HS-27A (cell line): ENCODE data around the gene RNF167.

ENCODE experiments used
- DNase-seq: peaks from one replicate; pipeline ENCODE4 v3.0.0-alpha.2; 2012; ENCODE audit warnings: low read depth, missing footprints

The RNF167 gene

GRCh38 chr17:4939796-4940554 lies at the start of gene RNF167, which contains the start of gene SLC25A11:
Gene RNF167 (plus strand): TSS chr17:4940268. CDS start chr17:4940910, 642 bp downstream.
Gene SLC25A11 (minus strand): TSS chr17:4940046. CDS start chr17:4939910, 136 bp downstream.
- peak; percentile 94 for DNase-seq

GRCh38 chr17:4891411-4892410 lies 48.4 kb upstream of the RNF167 start:
- DNase-seq, result no peak

- no peak for DNase-seq
These were observed 47.4 kb upstream of the RNF167 start for GRCh38 chr17:4892499-4893221.

- DNase-seq, result no peak
These were observed 46.8 kb upstream of the RNF167 start for GRCh38 chr17:4893272-4893671.

- DNase-seq, result no peak
These were observed 46.1 kb upstream of the RNF167 start for GRCh38 chr17:4893721-4894560.

GRCh38 chr17:4895121-4895520 lies 44.9 kb upstream of the RNF167 start:
- DNase-seq, result no peak

GRCh38 chr17:4895657-4896331 lies 44.3 kb upstream of the RNF167 start:
- no peak for DNase-seq

GRCh38 chr17:4896332-4897197 lies 43.5 kb upstream of the RNF167 start:
- no peak for DNase-seq

GRCh38 chr17:4897198-4897687 lies 42.8 kb upstream of the RNF167 start:
- DNase-seq, result no peak

GRCh38 chr17:4897785-4898184 lies 42.3 kb upstream of the RNF167 start:
- DNase-seq, result no peak

- DNase-seq, result no peak
These were observed 41.7 kb upstream of the RNF167 start for GRCh38 chr17:4898351-4898750.

GRCh38 chr17:4898927-4899326 lies 41.1 kb upstream of the RNF167 start:
- DNase-seq, result no peak

GRCh38 chr17:4899341-4900230 lies 40.5 kb upstream of the RNF167 start, which contains the start of gene C17orf107:
Gene C17orf107 (plus strand): TSS chr17:4899536. CDS start chr17:4899763, 227 bp downstream.
- DNase-seq, result no peak

GRCh38 chr17:4900231-4901107 lies 39.6 kb upstream of the RNF167 start:
- no peak for DNase-seq

- DNase-seq, result no peak
These were observed 38.9 kb upstream of the RNF167 start for GRCh38 chr17:4901108-4901647.

GRCh38 chr17:4901648-4902344 lies 38.3 kb upstream of the RNF167 start:
- DNase-seq, result no peak
